Posterior vena cava (tissue), 2 donors: ENCODE data around the gene NOSTRIN. TPM values are rescaled to one million over a fixed set of nuclear protein-coding genes. Genes with fewer than 3 reads are reported as not detected.
"Not testable (repeated sequence)": the region's sequence is repeated elsewhere in the genome, so short reads cannot be mapped to it uniquely, and the experiment has no call there.

ENCODE experiments used
- DNase-seq: peaks from one replicate; pipeline ENCODE4 v3.0.0-alpha.2; 2020; ENCODE audit warnings: low spot score
- intact Hi-C, 2 donors: fragments of 100-400 bp; cut with DNase I; formaldehyde crosslinking; loops; one replicate each; pipeline versions ENCODE4 v1.14.1 to v1.14.2; 2022 to 2023
- total RNA-seq, 2 donors: library from RNA; stranded (reverse); fragmentation: NEBNext Ultra II Directional; extraction: Animal tissue kit (Norgen Biotek cat#: 25700); gene quantifications; one replicate each; pipeline ENCODE4 v1.2.1, GENCODE V29; 2021
- donor health status: DM: yes; HTN: yes; CAD: no.
- donor health status: DM: yes; HTN: yes; CAD: no.

NOSTRIN gene
- total RNA-seq, 2 donors from 2014 or later = 18.7 to 21.3 TPM

DNA sequence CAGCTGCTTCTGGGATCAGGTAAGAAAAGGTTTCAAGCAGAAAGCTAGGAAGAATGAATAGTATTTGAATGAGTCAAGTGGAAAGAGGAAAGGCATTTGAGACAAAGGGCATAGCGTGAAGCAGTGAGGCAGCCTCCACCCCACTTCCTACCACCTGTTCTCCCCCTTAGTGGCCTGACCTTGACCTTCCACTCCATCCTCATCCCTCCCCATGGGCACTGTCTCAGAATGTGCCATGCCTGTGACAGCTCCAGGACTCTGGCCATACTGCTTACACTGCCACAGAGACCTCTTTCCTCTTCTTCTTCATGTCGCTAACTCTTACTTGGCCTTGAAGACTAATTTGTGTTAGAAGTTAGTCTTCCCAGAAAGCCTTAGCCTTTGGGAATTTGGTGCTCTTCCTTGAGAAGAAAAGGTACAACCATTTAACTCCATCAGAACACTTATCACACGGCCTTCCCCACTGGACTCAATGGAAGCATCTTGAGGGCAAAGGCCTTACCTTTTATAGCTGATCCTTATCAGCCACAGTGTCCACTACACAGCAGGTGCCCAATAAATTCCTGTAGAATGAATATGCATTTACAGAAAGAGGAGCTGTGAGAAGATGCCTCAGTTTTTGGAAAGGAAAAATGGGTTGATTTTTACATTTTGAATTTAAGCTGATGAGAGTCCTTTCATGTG lies 15.2 kb upstream of the NOSTRIN start:
- intact Hi-C loops = no loop called here
- no peak for DNase-seq

- no peak for DNase-seq
- intact Hi-C loops = no loop called here
Measured at GRCh38 chr2:168787782-168788376, 14.6 kb upstream of the NOSTRIN start.

DNA sequence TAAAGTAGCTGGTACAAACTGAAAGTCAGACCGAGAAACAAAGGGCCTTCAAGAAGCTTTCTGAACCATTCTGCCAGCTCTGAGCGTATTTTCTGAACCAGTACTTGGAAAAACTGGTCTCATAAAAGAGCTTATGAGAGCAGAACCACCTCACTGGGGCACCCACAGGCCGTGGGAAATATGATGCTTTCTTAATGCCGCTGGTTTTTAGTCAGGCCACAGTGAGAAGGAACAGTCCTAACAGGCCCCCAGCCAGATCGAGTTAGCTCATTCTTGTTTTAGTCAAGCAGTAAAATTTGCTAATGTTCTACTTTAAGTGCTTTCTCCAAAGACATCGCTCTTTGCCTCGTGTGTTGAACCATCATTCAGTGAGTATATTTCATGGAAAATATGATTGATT lies 12.7 kb upstream of the NOSTRIN start:
- intact Hi-C loops = no loop called here
- DNase-seq = no peak

- intact Hi-C loops = no loop called here
- DNase-seq = no peak
Measured at GRCh38 chr2:168790226-168790902, 12.1 kb upstream of the NOSTRIN start.

DNA sequence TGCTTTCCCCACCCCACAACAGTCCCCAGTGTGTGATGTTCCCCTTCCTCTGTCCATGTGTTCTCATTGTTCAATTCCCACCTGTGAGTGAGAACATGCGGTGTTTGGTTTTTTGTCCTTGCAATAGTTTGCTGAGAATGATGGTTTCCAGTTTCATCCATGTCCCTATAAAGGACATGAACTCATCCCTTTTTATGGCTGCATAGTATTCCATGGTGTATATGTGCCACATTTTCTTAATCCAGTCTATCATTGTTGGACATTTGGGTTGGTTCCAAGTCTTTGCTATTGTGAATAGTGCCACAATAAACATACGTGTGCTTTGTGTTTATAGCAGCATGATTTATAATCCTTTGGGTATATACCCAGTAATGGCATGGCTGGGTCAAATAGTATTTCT lies 11.3 kb upstream of the NOSTRIN start:
- intact Hi-C loops, DNase-seq: not testable (repeated sequence)

GRCh38 chr2:168793596-168793995 lies 8.8 kb upstream of the NOSTRIN start:
- intact Hi-C loops = no loop called here
- DNase-seq = no peak

- intact Hi-C loops = no loop called here
- no peak for DNase-seq
Measured at GRCh38 chr2:168794968-168795367, 7.5 kb upstream of the NOSTRIN start.

DNA sequence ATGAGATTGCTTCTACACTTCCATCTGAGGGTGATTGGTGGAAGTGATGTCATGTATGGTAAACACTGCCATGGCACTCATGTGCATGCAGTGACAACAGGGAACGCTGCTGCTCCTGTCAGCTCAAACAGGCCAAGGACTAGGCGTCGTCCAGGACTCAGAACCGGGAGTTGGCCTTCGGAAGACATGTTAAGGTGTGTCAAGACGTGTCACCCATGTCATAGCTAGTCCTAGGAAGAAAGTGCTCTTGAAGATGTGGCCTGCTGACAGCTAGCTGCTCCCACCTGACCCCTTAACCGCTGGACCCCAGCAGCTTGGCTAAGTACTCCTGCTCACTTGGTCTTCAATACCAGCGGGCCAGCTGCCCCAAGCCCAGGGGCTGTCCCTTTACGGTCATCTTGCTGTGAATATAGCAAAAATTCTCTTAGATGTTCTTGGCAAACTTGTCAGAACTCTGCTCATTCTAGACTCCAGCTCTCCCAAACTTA lies 6.3 kb upstream of the NOSTRIN start:
- DNase-seq = no peak
- intact Hi-C loops = no loop called here

GRCh38 chr2:168796583-168797285 lies 5.7 kb upstream of the NOSTRIN start:
- DNase-seq = no peak
- intact Hi-C loops = no loop called here

GRCh38 chr2:168797286-168797655 lies 5.2 kb upstream of the NOSTRIN start:
- intact Hi-C loops = no loop called here
- DNase-seq = no peak

- no peak for DNase-seq
- intact Hi-C loops = no loop called here
Measured at GRCh38 chr2:168798076-168798887, 4.2 kb upstream of the NOSTRIN start.

GRCh38 chr2:168798888-168799410 lies 3.5 kb upstream of the NOSTRIN start:
- DNase-seq = no peak
- intact Hi-C loops = no loop called here

GRCh38 chr2:168801471-168801870 lies 966 bp upstream of the NOSTRIN start:
- intact Hi-C loops = no loop called here
- no peak for DNase-seq

- intact Hi-C loops = no loop called here
Measured at GRCh38 chr2:168802859-168803725, 655 bp downstream of the NOSTRIN start.

DNA sequence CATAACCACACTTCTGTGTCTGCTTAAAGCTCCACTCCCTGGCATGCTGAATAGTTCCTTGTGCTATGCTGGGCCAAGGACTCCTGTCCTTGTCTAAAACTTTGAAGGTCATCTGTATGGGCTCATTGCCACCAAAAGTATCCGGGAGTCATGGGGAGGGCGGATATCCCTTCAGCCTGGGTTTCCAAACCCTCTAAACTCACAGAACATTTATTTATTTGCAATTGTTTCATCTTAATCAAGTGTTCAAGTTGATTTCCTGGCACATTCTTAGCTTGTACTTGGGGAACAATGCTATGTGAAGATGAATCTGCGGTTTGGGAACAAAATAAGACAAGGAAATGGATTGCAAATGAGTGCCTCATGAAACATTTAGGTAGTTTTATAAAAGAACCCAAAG lies 1.8 kb downstream of the NOSTRIN start:
- DNase-seq = no peak

More at GRCh38 chr2:168802859-168803725, 655 bp downstream of the NOSTRIN start:
- DNase-seq = no peak

DNA sequence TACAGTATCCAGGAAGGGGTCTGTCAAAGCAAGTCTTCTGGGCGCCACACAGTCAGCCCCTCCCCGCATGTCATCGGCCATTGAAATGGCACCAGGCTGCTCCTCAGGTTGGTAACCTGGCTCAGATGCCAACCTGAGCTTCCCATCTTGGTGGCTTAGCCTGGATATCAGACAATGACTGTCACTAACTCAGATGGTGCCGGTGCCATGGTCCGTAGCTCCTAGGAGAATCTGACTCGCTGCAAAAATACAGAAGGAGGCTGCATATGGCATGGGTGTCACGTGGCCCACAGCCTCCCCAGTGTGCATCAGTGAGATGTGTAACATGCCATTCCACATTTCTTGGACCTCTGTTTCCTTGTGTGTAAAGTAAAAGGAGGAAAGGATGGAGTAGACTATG lies 3.2 kb downstream of the NOSTRIN start:
- intact Hi-C loops = no loop called here
- DNase-seq = no peak

More for the DNA sequence above, 1.8 kb downstream of the NOSTRIN start:
- intact Hi-C loops = no loop called here

DNA sequence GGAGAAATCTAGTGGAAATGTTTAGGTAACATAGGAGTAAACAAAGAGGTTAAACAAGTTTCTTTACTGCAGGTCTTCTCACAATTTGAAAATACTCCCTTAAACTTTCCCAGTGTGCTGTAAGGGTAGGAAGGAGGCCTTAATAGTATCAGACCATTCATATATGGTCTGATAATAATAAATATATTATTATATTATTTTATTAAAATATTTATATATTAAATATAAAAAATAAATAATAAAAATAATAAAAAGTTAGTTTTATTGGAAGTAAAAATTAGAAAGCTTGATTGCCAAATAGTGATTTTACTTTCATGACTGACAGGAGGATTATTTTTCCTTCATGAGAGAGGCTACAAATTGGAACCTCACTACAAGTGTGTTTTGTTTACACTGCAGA lies 7.1 kb downstream of the NOSTRIN start:
- intact Hi-C loops = no loop called here
- no peak for DNase-seq

GRCh38 chr2:168810235-168810634 lies 7.8 kb downstream of the NOSTRIN start:
- no peak for DNase-seq
- intact Hi-C loops = no loop called here
